GM19043 (cell line): ENCODE measurements around the gene ADIPOQ.
"Not testable (repeated sequence)": the region's sequence is repeated elsewhere in the genome, so short reads cannot be mapped to it uniquely, and the experiment has no call there.

Source experiments
- ATAC-seq: cut with Tn5 transposase; IDR thresholded peaks from one replicate; pipeline ENCODE4 v1.9.1; 2021; ENCODE audit warnings: low read depth; ENCODE audit not compliant: unreplicated experiment

The ADIPOQ gene

DNA sequence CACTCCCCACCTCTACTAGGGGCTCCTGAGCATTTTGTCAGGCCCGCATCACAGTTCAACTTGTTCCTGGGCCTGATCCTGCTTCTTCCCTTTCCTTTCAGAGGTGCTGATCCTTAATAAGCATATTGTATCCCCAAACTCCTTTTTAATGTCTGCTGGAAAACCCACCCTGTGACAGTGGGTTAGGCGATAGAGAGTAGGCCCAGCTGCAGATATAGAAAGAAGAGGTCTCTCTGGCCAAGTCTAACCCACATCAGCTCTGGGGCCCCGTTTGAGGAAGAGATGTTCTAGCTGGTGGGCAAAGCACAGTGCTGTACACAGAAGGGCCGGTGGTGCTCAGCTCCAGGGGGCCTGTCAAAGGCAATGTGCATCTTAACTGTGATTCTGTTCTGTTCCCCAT, 53.5 kb downstream of the ADIPOQ start:
- ATAC-seq, result no peak

DNA sequence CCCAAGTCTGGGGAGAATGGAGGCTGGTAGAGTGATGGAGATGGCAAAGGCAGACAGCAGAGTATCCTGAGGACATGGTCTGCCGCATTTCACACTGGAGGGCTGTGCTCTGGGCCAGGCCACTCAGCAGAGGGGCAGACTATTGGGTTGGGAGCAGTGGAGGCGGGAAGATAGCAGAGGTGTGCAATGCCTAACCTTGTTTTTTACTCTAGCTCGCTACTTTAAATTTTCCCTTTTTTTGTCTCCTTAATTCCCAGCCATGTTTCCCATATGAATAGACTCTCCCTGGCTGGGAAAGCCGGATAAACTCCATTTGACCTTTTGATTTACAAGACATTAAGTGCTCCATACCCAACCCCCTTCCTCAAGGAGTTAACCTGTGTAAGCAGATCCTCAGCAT, 54.4 kb downstream of the ADIPOQ start:
- no peak for ATAC-seq

GRCh38 chr3:186901135-186901734, 58.7 kb downstream of the ADIPOQ start:
- no peak for ATAC-seq

GRCh38 chr3:186902154-186902553, 59.6 kb downstream of the ADIPOQ start:
- ATAC-seq, result no peak

- no peak for ATAC-seq
Observed at GRCh38 chr3:186902713-186903112, 60.2 kb downstream of the ADIPOQ start.

- not testable (repeated sequence) for ATAC-seq
Observed at GRCh38 chr3:186903676-186904075, 61.2 kb downstream of the ADIPOQ start.

GRCh38 chr3:186907075-186907474, 64.6 kb downstream of the ADIPOQ start:
- not testable (repeated sequence) for ATAC-seq
